Keratinocyte (primary cell): Measurements from ENCODE around the gene TPT1.
"Not testable (repeated sequence)": the region's sequence is repeated elsewhere in the genome, so short reads cannot be mapped to it uniquely, and the experiment has no call there.

Experiments used
- EZH2 ChIP-seq: IDR thresholded peaks from one replicate; pipeline ENCODE4 v1.6.1; 2012; ENCODE audit warnings: inconsistent platforms, mild to moderate bottlenecking, low read length, moderate library complexity
- TF ChIP-seq, protein P1 (sequence below), 3 experiments: IDR thresholded peaks in 1 of 3; conservative IDR thresholded peaks in 1 of 3; optimal IDR thresholded peaks in 1 of 3; 2 replicates in 2 of 3; 3 replicates in 1 of 3; pipeline versions ENCODE3 to v1.5.1; 2011; ENCODE audit warnings: low read length in 3 of 3, mild to moderate bottlenecking in 3 of 3, moderate library complexity in 2 of 3, control low read depth in 1 of 3, inconsistent platforms in 1 of 3; ENCODE audit not compliant: insufficient read depth in 2 of 3; ENCODE audit errors: extremely low read depth in 1 of 3

DNA sequence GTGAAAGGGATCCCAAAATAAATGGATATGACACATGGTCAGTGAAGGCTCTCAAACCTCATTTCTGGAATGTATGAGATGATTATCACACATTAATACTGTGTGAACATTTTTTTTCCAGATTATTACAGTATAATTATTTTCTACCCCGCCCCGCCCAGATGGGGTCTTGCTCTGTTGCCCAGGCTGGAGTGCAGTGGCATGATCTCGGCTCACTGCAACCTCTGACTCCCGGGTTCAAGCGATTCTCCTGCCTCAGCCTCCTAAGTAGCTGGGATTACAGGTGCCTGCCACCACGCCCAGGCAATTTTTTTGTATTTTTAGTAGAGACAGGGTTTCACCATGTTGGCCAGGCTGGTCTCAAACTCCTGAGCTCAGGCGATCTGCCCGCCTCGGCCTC, 2.1 kb upstream of the TPT1 start:
- TF ChIP-seq, protein P1, sequence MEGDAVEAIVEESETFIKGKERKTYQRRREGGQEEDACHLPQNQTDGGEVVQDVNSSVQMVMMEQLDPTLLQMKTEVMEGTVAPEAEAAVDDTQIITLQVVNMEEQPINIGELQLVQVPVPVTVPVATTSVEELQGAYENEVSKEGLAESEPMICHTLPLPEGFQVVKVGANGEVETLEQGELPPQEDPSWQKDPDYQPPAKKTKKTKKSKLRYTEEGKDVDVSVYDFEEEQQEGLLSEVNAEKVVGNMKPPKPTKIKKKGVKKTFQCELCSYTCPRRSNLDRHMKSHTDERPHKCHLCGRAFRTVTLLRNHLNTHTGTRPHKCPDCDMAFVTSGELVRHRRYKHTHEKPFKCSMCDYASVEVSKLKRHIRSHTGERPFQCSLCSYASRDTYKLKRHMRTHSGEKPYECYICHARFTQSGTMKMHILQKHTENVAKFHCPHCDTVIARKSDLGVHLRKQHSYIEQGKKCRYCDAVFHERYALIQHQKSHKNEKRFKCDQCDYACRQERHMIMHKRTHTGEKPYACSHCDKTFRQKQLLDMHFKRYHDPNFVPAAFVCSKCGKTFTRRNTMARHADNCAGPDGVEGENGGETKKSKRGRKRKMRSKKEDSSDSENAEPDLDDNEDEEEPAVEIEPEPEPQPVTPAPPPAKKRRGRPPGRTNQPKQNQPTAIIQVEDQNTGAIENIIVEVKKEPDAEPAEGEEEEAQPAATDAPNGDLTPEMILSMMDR (optimal IDR thresholded peaks at IDR 0.05 in 1 of 3, IDR thresholded peaks at IDR 0.05 in 1 of 3, conservative IDR thresholded peaks at IDR 0.05 in 1 of 3; ENCODE audit: extremely low read depth in 1 of 3, insufficient read depth in 2 of 3, low read length in 3 of 3): not testable (repeated sequence)
- not testable (repeated sequence) for TF ChIP-seq EZH2
